ENCODE results near the gene PLTP.

GRCh38 chr20:45918182-45918737 is 6.3 kb upstream of the PLTP start:
- TF ChIP-seq CTCF (IDR thresholded peaks at IDR 0.05): no peak
- TF ChIP-seq POLR2A (IDR thresholded peaks at IDR 0.05): no peak
